Spleen (tissue), 7 donors: ENCODE measurements around the gene IGLL5.
A peak's percentile ranks its signal among the peaks of the same experiment; 100 is the strongest.

Experiments used
- POLR2AphosphoS5 ChIP-seq, 3 donors: sonication (generic); formaldehyde crosslinking; IDR thresholded peaks; one replicate each; pipeline ENCODE4 v1.5.1; 2017; ENCODE audit warnings: antibody characterized with exemption in 3 of 3
- TF ChIP-seq, protein P1 (sequence below), 11 experiments: fragments of 200-600 bp in 7 of 11; fragments of 450-650 bp in 4 of 11; sonication (generic) in 4 of 11; IDR thresholded peaks in 8 of 11; conservative IDR thresholded peaks in 3 of 11; 1 replicate in 7 of 11; 2 replicates in 4 of 11; pipeline versions ENCODE4 v1.4.0 to v1.8.0; 2016 to 2021; ENCODE audit warnings: antibody characterized with exemption in 11 of 11, inconsistent platforms in 4 of 11, mild to moderate bottlenecking in 1 of 11
- donor health status: DM: no; HTN: no; CAD: no; lungs with moderate emphysema.
- donor health status: DM: no; HTN: no; CAD: no.
- donor health status: DM: no; HTN: no; CAD: no.

DNA sequence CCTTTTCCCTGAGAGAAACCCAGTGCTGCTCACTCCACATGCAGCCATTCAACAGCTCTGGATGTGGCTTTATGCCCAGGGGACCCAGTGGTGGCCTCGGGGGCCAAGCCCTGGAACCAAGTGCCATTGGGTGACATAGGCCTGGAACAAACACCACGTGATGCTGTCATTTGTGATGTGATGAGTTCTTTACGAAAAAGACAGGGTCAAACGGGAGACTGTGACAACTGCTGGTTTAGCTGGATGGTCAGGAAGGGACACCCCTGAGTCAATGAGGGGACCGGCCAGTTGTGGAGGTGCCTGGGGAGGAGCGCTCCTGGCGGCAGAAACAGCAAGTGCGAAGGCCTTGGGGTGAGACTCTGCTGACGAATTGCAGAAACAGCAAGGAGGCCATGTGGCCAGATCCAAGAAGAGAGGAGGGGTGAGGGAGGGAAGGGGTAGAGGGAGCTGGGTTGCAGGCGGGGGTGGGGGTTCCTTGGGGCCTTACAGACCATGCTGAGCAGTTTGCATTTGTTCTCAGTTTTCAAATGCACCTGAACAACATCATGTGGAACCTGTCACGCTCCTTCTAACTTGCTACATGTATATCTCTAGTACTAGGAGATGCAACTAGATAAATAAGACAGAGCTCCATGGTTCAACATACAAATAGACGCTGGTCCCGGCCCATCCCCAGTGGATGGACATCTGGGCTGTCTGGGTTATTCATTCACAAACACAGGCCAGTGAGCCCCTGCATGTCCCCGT is 56.1 kb downstream of the IGLL5 start:
- peak in 1 of 3 donors; percentile 16 for TF ChIP-seq POLR2AphosphoS5 (IDR thresholded peaks at IDR 0.05)
- TF ChIP-seq, protein P1, sequence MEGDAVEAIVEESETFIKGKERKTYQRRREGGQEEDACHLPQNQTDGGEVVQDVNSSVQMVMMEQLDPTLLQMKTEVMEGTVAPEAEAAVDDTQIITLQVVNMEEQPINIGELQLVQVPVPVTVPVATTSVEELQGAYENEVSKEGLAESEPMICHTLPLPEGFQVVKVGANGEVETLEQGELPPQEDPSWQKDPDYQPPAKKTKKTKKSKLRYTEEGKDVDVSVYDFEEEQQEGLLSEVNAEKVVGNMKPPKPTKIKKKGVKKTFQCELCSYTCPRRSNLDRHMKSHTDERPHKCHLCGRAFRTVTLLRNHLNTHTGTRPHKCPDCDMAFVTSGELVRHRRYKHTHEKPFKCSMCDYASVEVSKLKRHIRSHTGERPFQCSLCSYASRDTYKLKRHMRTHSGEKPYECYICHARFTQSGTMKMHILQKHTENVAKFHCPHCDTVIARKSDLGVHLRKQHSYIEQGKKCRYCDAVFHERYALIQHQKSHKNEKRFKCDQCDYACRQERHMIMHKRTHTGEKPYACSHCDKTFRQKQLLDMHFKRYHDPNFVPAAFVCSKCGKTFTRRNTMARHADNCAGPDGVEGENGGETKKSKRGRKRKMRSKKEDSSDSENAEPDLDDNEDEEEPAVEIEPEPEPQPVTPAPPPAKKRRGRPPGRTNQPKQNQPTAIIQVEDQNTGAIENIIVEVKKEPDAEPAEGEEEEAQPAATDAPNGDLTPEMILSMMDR (IDR thresholded peaks at IDR 0.05 in 8 of 11, conservative IDR thresholded peaks at IDR 0.05 in 3 of 11), result no peak
